GM21423 (cell line): ENCODE results near the gene BCL3.
A peak's percentile ranks its signal among the peaks of the same experiment; 100 is the strongest.
"Not testable (repeated sequence)": the region's sequence is repeated elsewhere in the genome, so short reads cannot be mapped to it uniquely, and the experiment has no call there.

ENCODE experiments used
- ATAC-seq: cut with Tn5 transposase; IDR thresholded peaks from one replicate; pipeline ENCODE4 v1.9.1; 2021; ENCODE audit warnings: mild to moderate bottlenecking, moderate library complexity; ENCODE audit not compliant: unreplicated experiment

Gene BCL3

GRCh38 chr19:44748426-44749254 is at the start of gene BCL3:
BCL3 (plus strand) TSS chr19:44748708; CDS start chr19:44748791, 83 bp downstream.
- peak; percentile 32 for ATAC-seq

- ATAC-seq = no peak
Observed at GRCh38 chr19:44700547-44700946, 48.0 kb upstream of the BCL3 start.

GRCh38 chr19:44701228-44701627 is 47.3 kb upstream of the BCL3 start:
- no peak for ATAC-seq

GRCh38 chr19:44702551-44703176 is 45.8 kb upstream of the BCL3 start:
- ATAC-seq = no peak

GRCh38 chr19:44703336-44704078 is 45.0 kb upstream of the BCL3 start:
- ATAC-seq = no peak

GRCh38 chr19:44704982-44705381 is 43.5 kb upstream of the BCL3 start:
- ATAC-seq = no peak

- no peak for ATAC-seq
Observed at GRCh38 chr19:44705502-44706010, 43.0 kb upstream of the BCL3 start.

- ATAC-seq = no peak
Observed at GRCh38 chr19:44706506-44707236, 41.8 kb upstream of the BCL3 start.

- ATAC-seq = no peak
Observed at GRCh38 chr19:44707794-44708193, 40.7 kb upstream of the BCL3 start.

GRCh38 chr19:44708940-44709339 is 39.6 kb upstream of the BCL3 start:
- ATAC-seq = no peak

GRCh38 chr19:44709434-44710266 is 38.9 kb upstream of the BCL3 start:
- not testable (repeated sequence) for ATAC-seq

- ATAC-seq = no peak
Observed at GRCh38 chr19:44710483-44710882, 38.0 kb upstream of the BCL3 start.

- no peak for ATAC-seq
Observed at GRCh38 chr19:44712864-44713515, 35.5 kb upstream of the BCL3 start.

- no peak for ATAC-seq
Observed at GRCh38 chr19:44714597-44715169, 33.8 kb upstream of the BCL3 start.

GRCh38 chr19:44717603-44718002 is 30.9 kb upstream of the BCL3 start:
- ATAC-seq = no peak

GRCh38 chr19:44718441-44719261 is 29.9 kb upstream of the BCL3 start:
- ATAC-seq = no peak

GRCh38 chr19:44719262-44719701 is 29.2 kb upstream of the BCL3 start:
- ATAC-seq = no peak

GRCh38 chr19:44720396-44720795 is 28.1 kb upstream of the BCL3 start:
- ATAC-seq = not testable (repeated sequence)
